Coronary artery (tissue), 2 donors: ENCODE data around the gene PARP16.
A peak's percentile ranks its signal among the peaks of the same experiment; 100 is the strongest.
"Not testable (repeated sequence)": the region's sequence is repeated elsewhere in the genome, so short reads cannot be mapped to it uniquely, and the experiment has no call there.

Source experiments
- DNase-seq: peaks from one replicate; pipeline ENCODE4 v3.0.0-alpha.2; 2017; ENCODE audit warnings: low spot score
- H3K27ac ChIP-seq, 2 donors: fragments of 200-600 bp; sonication (generic); one replicate each; pipeline ENCODE4 v1.5.1; 2016 to 2019
- H3K4me3 ChIP-seq: fragments of 200-600 bp; sonication (generic); 2 replicates; pipeline ENCODE4 v1.5.1; 2016; ENCODE audit warnings: mild to moderate bottlenecking, moderate library complexity
- TF ChIP-seq, protein P1 (sequence below): fragments of 200-600 bp; sonication (generic); IDR thresholded peaks from one replicate; pipeline ENCODE4 v1.5.1; 2019; ENCODE audit warnings: antibody characterized with exemption

The PARP16 gene

DNA sequence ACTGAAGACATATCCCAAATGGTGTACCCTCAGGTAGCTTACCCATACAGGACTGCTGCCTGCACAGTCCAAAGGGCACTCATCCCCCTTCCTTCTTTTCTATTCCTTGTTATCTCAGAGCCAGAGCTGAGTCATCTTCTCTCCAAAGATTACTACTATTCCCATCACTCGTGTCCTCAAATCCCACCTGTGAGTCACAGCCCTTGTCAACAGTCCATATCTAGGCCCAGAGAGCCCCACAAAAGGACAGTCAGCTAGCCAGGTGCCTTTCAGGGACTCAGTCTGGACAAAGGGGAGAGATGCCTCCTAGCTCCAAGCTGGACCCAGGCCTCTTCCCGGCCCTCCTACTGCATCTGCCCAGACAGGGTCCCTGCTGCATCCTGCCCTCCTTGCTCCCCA, 11.0 kb downstream of the PARP16 start:
- Histone ChIP-seq H3K4me3 (no peak overlapping the region), H3K27ac (no peak overlapping the region)
- DNase-seq, result no peak
- TF ChIP-seq, protein P1, sequence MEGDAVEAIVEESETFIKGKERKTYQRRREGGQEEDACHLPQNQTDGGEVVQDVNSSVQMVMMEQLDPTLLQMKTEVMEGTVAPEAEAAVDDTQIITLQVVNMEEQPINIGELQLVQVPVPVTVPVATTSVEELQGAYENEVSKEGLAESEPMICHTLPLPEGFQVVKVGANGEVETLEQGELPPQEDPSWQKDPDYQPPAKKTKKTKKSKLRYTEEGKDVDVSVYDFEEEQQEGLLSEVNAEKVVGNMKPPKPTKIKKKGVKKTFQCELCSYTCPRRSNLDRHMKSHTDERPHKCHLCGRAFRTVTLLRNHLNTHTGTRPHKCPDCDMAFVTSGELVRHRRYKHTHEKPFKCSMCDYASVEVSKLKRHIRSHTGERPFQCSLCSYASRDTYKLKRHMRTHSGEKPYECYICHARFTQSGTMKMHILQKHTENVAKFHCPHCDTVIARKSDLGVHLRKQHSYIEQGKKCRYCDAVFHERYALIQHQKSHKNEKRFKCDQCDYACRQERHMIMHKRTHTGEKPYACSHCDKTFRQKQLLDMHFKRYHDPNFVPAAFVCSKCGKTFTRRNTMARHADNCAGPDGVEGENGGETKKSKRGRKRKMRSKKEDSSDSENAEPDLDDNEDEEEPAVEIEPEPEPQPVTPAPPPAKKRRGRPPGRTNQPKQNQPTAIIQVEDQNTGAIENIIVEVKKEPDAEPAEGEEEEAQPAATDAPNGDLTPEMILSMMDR, result no peak

DNA sequence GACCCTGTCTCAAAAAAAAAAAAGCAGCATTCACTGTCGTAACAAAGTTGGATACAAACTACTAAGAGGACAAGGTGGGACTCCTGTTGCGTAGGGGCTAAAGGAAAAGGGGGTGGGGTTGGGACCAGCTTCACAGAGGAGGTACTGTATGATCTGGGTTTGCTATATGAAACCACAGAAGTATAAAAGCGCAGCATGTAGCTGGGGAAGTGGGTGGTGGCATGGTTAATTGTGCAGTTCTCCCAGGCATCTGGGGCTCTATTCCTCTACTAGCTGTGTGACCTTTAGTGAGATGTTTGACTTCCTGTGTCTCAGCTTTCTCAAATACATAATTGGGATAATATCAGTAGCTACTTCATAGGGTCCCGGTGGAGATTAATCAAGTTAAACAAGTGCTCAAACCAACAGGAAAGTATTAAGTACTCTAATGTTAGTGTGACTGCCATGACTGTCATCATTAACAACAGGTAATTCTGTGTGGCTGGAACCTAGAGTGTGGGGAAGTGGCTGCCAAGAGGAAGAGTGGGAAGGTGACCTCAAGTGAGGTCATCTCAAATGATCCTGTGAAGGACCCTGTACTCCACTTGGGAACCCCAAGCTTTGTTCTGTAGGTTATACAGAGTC, 11.5 kb downstream of the PARP16 start:
- Histone ChIP-seq H3K4me3 (no peak overlapping the region), H3K27ac (no peak overlapping the region)
- no peak for DNase-seq
- TF ChIP-seq, protein P1, result no peak

DNA sequence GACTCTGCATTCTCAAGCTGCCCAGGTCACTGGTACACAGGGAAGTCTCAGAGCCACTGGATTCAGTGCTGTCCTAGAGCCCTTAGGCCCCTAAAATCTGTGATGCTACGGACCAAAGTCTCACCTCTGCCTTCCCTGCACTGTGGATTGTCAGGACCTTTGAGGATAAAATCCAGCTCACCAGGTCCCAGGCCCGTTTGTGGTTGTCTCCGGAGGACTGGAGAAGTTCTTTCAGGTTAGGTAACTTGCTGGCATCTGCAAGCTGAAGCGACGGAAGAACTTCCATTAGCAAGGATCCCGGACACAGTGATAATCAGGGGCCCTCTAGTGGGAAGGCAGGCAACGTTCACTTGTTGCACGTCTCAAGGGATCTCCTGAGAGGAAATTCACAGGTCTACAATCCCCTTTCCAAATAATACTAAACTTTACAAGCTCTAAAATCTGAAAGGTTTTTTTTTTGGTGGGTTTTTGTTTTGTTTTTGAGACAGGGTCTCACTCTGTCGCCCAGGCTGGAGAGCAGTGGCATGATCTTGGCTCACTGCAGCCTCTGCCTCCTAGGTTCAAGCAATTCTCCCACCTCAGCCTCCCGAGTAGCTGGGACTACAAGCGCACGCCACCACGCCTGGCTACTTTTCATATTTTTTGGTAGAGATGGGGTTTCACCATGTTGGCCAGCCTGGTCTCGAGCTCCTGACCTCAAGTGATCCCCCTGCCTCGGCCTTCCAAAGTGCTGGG, 15.7 kb downstream of the PARP16 start:
- not testable (repeated sequence) for DNase-seq, H3K27ac ChIP-seq, H3K4me3 ChIP-seq
- TF ChIP-seq, protein P1, result peak; percentile 40

DNA sequence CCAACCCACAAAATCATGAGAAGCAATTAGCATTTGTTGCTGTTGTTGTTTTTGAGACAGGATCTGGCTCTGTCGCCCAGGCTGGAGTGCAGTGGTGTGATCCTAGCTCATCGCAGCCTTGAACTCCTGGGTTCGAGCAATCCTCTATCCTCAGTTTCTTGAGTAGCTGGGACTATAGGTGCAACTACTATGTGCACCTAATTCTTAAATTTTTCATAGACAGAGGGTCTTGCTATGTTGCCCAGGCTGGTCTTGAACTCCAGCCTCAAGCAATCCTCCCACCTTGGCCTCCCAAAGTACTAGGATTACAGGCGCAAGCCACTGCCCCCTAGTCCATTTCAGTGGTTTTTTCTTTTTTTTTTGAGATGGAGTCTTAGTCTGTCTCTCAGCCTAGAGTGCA, 18.3 kb downstream of the PARP16 start:
- no peak overlapping the region for H3K27ac ChIP-seq
- TF ChIP-seq, protein P1, result no peak
- no peak overlapping the region for H3K4me3 ChIP-seq
- DNase-seq, result no peak

DNA sequence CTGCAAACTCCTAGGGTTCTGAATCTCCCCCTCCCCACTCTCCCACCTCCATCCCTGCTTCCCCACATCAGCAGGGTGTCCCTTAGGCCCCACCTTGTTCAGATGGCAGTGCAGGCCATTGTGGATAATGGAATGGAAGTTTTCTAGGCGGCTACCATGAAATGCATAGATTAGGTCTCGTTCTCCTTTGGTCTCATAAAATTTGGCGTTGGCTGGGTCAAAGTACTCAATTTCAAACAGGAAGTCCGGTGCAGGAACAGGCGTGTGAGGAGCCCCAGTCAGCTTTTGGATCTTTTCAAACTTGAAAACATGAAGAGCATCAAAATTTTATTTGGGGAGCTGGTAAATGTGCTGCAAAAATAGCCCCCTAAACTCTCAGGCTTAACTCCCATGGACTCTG, 20.2 kb downstream of the PARP16 start:
- no peak overlapping the region for H3K4me3 ChIP-seq
- TF ChIP-seq, protein P1, result no peak
- no peak for DNase-seq
- H3K27ac ChIP-seq, result no peak overlapping the region

DNA sequence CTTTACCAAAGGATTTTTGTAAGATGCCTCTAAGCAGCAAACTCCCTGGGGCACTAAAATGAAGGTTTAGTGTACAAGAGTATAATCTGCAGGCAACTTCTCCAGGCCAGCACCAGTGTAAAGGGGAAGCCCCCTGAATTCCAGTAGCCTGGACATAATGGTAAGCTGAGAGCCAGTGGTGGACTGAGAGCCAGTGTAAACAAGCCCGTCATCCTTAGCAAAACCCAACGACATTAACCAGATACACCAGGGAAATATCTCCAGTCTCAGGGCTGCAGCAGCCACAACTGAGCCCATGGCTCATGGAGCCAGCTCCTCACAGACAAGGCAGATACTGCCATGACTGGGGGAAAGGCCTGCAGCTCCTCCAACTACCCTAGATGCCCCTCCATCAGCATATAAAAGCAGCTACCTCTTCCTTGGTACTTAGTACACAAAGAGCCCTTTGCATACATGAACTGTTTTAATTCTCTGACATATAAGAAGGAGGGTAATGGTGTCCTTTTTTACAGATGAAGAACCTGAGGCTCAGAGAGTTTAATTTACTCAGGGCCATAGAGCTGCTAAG, 21.7 kb downstream of the PARP16 start:
- TF ChIP-seq, protein P1, result no peak
- DNase-seq, result no peak
- Histone ChIP-seq H3K4me3 (no peak overlapping the region), H3K27ac (peak overlapping the region in 1 of 2 donors; percentile 19)

DNA sequence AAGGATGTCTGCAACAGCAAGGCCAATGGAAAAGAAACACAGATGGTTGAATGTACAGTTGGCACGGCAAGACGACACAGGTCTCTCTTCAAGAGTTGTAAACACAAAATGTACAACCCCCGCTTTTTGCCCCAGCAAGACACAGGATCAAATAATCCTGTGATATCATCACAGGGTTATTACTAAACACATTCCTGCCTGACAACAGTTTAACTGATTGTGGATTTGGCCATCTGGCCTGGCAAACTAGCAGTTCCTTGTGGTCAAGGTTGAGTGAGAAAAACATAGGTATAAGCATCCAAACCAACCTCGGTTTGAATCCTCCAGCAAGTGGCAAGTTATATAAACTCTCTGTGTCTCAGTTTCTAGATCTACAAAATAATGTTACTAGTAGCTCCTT, 23.4 kb downstream of the PARP16 start:
- H3K27ac ChIP-seq, result no peak overlapping the region
- no peak for DNase-seq
- TF ChIP-seq, protein P1, result no peak

More for the DNA sequence above, 23.4 kb downstream of the PARP16 start:
- H3K4me3 ChIP-seq, result no peak overlapping the region
